GM21423 (cell line): ENCODE measurements around the gene FHL1.

ENCODE experiments used
- ATAC-seq: cut with Tn5 transposase; IDR thresholded peaks from one replicate; pipeline ENCODE4 v1.9.1; 2021; ENCODE audit warnings: mild to moderate bottlenecking, moderate library complexity; ENCODE audit not compliant: unreplicated experiment

FHL1 gene

DNA sequence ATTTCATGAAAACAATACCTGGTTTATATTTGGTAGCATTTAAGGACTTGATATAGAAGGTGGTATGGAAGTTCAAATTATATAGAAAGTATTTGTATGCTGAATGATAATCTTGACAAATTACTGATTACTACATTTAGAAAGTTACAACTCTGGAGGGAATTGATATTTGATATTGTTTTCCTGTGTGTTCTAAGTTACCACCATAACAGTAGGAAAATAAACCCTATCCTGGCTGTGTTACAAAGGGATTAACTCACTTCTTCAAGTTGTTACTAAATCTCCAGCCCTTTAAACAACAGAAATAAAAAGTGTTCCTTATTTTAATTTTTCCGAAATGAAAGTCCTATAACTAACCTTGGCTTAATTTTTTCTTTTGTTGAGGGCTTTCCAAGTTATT lies 36.6 kb downstream of the FHL1 start:
- ATAC-seq, result no peak

- no peak for ATAC-seq
These were observed 38.2 kb downstream of the FHL1 start for GRCh38 chrX:136185401-136186022.

- ATAC-seq, result no peak
These were observed 38.7 kb downstream of the FHL1 start for GRCh38 chrX:136186023-136186413.

GRCh38 chrX:136189222-136189621 lies 41.9 kb downstream of the FHL1 start:
- no peak for ATAC-seq

DNA sequence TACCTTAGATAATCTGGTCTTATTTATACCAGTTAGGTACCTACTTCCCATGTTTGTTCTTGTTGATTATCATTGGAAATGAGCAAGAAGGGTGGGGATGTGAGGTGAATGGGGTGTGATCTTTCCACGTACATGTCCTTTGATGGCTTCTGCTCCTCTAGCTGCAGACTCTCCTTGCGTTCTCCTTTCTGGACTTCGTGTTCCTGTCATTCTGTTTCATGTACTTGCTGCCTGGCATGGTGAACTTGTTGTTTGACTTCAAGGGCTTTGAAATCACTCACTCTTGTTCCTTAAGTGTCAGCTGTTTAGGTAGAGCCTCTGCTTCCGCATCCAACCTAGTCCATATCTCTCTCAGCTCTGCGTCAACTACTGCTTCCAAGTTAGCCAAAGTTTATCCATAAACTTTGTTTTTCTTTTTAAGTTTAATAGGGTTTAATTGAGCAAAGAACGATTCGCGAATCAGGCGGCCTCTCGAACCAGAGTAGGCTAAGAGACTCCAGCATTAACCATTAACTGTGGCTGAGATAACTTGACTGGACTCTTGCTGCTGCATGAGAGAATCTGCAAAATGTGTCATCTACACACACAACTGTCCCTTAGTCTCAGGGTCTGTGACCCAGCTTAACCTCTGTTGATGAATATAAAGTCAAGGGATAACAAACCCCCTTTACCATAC lies 42.8 kb downstream of the FHL1 start:
- ATAC-seq, result no peak

- ATAC-seq, result no peak
These were observed 43.8 kb downstream of the FHL1 start for GRCh38 chrX:136191171-136191570.

- ATAC-seq, result no peak
These were observed 44.8 kb downstream of the FHL1 start for GRCh38 chrX:136192135-136192534.

- ATAC-seq, result no peak
These were observed 45.6 kb downstream of the FHL1 start for GRCh38 chrX:136192839-136193414.

DNA sequence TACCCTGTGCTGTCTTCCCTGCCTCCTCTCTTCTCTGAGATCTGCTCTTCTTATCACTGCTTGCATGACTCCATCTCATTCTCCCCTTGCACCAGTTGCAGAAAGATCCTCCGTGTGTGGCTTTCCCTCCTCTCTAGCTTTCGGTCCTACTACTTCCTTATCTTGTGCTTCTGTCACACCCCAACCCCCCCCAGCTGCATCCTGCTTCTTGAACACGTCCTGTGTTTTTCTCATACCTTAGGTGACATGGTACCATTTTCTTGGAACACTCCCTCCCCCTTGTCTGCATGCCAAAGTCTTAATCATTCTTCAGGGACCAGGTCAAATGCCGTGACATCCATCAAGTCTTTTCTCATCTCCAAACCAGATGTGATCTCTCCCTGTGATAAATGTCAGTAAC lies 46.4 kb downstream of the FHL1 start:
- no peak for ATAC-seq

DNA sequence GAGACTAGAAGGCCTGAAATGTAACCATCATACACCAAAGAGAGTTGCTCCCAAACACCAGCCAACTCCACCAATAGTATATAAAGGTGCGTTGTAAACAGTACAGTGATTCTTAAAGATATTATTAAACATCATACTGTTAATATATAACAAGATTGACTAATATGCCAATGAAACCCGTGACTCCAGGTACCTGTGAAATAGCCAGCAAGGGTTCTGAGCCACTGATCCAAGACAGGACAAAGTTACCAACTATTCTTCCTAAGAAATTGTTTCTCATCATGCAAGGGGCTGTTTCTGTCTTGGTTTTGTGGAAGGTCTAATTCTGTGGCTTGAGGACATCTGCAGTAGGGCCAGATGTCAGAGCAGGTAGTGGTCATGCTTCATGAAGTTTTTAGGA lies 47.2 kb downstream of the FHL1 start:
- no peak for ATAC-seq

GRCh38 chrX:136195247-136195646 lies 47.9 kb downstream of the FHL1 start:
- no peak for ATAC-seq

DNA sequence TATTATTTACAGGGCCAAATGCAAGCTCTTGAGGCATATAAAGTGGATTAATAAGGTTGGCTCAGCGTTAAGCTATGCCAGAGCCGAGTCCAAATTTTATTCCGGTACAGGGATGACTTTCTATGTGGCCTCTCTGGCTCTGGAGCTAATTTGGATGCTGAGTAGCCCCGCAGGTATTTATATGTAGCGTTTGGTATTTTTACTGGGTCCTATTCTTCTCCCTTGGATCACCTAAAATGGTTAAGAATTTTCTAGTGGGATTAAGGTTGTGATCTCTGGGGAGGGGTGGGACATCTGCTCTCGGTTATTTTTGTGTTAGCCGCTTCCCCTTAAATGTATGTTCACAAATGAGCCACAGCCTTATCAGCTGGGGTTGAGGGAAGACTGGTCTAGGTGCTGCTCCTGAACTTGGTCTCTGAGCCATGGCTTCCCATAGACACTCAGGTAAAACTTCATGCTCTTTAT lies 49.4 kb downstream of the FHL1 start:
- no peak for ATAC-seq

- ATAC-seq, result no peak
These were observed 50.7 kb downstream of the FHL1 start for GRCh38 chrX:136198010-136198409.

GRCh38 chrX:136198678-136199243 lies 51.4 kb downstream of the FHL1 start:
- no peak for ATAC-seq

- ATAC-seq, result no peak
These were observed 52.0 kb downstream of the FHL1 start for GRCh38 chrX:136199365-136199764.

DNA sequence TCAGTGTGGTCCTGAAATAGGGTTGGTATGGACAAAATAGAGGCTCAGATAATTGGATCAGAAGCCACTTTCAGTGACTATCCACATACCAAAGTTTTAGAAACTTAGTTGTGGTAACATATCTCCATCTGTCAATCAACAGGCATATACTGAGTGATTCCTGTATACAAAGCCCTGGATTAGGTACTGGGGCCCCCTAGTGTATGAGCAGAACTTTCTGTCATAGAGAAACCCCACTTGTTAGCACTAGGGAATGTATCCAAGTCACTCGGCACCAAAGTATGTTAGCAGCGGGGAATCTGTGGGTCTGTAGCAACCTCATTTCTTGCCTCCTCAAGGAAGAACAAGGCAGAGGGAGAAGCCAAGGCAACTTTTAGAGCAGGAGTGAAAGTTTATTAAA lies 53.1 kb downstream of the FHL1 start:
- ATAC-seq, result no peak

- no peak for ATAC-seq
These were observed 54.3 kb downstream of the FHL1 start for GRCh38 chrX:136201601-136202000.

DNA sequence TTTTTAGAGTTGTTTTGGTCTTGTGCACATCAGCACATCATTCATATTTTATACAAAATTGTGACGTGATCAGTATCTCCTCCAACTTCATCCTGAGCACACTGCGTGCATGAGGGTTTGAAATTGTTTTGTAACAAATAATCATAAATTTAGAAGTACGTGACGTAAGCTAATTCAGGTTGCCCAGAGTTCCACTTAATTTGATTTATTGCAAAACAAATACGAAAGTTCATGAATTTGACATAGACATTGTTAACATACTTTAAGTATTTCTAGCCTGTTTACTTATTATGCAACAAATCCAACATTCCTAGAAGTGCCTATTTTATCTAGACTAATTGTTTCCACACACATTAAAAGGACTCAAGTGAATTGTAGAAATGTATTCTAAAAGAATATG lies 55.6 kb downstream of the FHL1 start:
- no peak for ATAC-seq

GRCh38 chrX:136203438-136203837 lies 56.1 kb downstream of the FHL1 start:
- no peak for ATAC-seq

DNA sequence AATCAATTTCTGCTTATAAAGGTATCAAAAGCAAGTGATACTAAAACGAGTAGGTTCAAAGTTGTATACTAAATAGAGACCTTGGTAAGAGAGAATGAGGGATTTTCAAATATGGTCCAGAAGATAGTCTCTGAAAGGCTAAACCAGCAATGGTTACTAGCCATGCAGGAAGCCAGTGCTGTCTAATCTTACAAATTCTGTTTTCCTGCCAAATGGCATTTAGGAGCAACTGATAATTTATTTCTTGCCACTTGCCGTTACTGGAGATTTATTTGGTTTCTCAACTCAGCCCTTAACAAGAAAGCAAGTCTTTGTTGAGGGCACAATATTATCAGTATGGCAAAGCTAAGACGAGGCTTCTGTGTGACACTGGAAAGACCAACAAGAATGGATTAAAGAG lies 56.6 kb downstream of the FHL1 start:
- ATAC-seq, result no peak

DNA sequence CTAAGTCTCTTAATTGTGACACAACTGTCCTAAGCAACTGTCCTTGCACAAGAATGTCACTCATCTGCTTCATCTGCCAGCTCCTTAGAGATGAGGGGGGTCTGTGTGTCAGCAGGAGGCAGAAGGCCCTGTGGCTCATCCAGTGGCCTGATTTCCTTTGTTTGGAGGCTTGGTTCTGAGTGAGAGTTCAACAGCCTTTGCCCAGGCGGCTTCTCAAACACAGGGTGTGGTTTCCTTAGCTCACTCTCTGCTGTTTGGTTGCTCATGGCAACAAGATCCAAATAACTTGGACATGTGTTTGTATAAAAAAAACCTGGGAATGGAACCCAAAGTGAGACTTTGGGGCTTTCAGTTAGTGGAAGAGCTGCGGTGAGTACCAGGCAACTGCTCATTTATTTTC lies 57.2 kb downstream of the FHL1 start:
- ATAC-seq, result no peak

DNA sequence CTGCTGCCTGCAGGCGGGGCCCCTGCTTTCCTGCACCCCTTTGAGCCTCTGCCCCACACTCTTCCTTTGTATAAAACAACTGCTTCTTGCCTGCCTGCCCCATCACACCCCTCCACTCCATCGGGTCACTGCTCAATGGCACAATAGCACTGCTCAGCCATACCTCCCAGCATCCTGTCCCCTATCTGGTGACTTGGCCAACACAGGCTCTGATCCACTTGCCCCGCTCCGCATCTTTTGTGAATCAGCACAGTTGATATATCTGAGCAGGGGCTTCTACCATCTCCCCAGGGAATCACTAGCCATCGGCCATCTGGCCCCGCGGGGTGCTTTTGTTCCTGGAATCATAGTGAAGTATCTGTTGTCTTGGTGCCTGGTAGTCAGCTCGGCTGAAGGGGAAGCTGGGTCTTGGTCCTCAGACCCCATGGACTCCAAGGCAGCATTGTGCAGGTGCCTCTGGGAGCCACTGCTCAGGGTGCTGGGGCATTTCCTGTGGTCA lies 58.6 kb downstream of the FHL1 start:
- ATAC-seq, result no peak
